ENCODE data around the gene CREB5.

CREB5 gene

DNA sequence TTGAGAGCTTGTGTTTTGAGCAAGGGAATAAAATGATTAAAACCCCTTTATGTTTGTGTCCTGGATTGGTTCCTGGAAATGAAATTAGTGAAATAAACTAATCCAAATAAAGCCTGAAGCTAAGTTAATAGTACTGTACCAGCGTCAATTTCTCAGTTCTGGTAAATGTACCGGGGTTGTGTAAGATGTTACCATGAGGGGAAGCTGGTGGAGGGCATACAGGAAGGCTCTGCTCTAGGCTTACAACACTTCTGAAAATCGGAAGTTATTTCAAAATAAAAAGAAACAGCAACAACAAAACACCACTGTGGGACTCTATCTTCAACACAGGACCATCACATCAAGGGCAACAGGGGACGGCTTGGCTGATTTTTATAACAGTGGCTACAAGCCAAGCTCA, 257.0 kb downstream of the CREB5 start:
- 96% methylated on average over 4 of the region's 4 CpGs for WGBS
- H3K4me3 ChIP-seq (ENCODE audit: low read length), result no peak overlapping the region
- peaks cover 16% of the 10 kb centered on the region for H3K4me1 ChIP-seq (ENCODE audit: insufficient read depth, low read length)
- no peak overlapping the region for H3K27ac ChIP-seq (ENCODE audit: low read depth, low read length)
- no peaks in the 10 kb centered on the region for H3K9me3 ChIP-seq (ENCODE audit: insufficient read depth, low read depth, low read length)
- no peaks in the 10 kb centered on the region for H3K27me3 ChIP-seq (ENCODE audit: insufficient read depth, low read length)
- no peak overlapping the region for H3K9ac ChIP-seq (ENCODE audit: low read depth, low read length)
- no peaks in the 10 kb centered on the region for H3K36me3 ChIP-seq (ENCODE audit: insufficient read depth, low read length)

GRCh38 chr7:28671526-28671925, 259.2 kb downstream of the CREB5 start:
- H3K9me3 ChIP-seq (ENCODE audit: insufficient read depth, low read depth, low read length), result no peaks in the 10 kb centered on the region
- no peaks in the 10 kb centered on the region for H3K27me3 ChIP-seq (ENCODE audit: insufficient read depth, low read length)
- H3K27ac ChIP-seq (ENCODE audit: low read depth, low read length), result no peak overlapping the region
- H3K36me3 ChIP-seq (ENCODE audit: insufficient read depth, low read length), result no peaks in the 10 kb centered on the region
- peaks cover 38% of the 10 kb centered on the region for H3K4me1 ChIP-seq (ENCODE audit: insufficient read depth, low read length)
- WGBS, result 91% methylated on average over 4 of the region's 4 CpGs
- no peak overlapping the region for H3K4me3 ChIP-seq (ENCODE audit: low read length)
- H3K9ac ChIP-seq (ENCODE audit: low read depth, low read length), result no peak overlapping the region

GRCh38 chr7:28672397-28672797, 260.1 kb downstream of the CREB5 start:
- Histone ChIP-seq H3K27me3 (ENCODE audit: insufficient read depth, low read length) (no peaks in the 10 kb centered on the region), H3K9me3 (ENCODE audit: insufficient read depth, low read depth, low read length) (no peaks in the 10 kb centered on the region), H3K9ac (ENCODE audit: low read depth, low read length) (no peak overlapping the region), H3K27ac (ENCODE audit: low read depth, low read length) (no peak overlapping the region), H3K36me3 (ENCODE audit: insufficient read depth, low read length) (no peaks in the 10 kb centered on the region), H3K4me3 (ENCODE audit: low read length) (no peak overlapping the region), H3K4me1 (ENCODE audit: insufficient read depth, low read length) (peaks cover 40% of the 10 kb centered on the region)
- 62% methylated on average over 3 of the region's 3 CpGs for WGBS

GRCh38 chr7:28674359-28674782, 262.1 kb downstream of the CREB5 start:
- Histone ChIP-seq H3K36me3 (ENCODE audit: insufficient read depth, low read length) (no peaks in the 10 kb centered on the region), H3K9me3 (ENCODE audit: insufficient read depth, low read depth, low read length) (no peaks in the 10 kb centered on the region), H3K27ac (ENCODE audit: low read depth, low read length) (no peak overlapping the region), H3K4me3 (ENCODE audit: low read length) (no peak overlapping the region), H3K27me3 (ENCODE audit: insufficient read depth, low read length) (no peaks in the 10 kb centered on the region), H3K4me1 (ENCODE audit: insufficient read depth, low read length) (peaks cover 40% of the 10 kb centered on the region), H3K9ac (ENCODE audit: low read depth, low read length) (no peak overlapping the region)
- WGBS, result 77% methylated on average over 5 of the region's 5 CpGs

DNA sequence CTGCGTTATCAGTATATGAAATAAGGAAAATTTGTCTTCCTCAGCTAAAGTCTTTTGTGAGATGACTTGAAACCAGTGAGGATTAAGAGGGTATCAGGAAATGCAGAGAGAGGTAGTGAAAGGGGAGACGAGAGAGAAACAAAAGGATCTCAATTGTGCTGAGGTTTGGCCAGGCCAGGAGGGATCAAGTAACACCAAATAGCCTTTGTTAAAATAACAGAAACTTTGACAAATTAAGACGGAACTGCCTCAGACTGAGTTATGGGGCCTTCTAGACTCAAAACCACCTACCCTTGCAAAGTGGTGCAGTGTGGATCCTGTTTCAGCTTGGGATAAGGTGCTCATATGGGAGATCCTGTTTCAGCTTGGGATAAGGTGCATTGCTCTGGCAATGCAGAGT, 263.1 kb downstream of the CREB5 start:
- no peak overlapping the region for H3K9ac ChIP-seq (ENCODE audit: low read depth, low read length)
- H3K36me3 ChIP-seq (ENCODE audit: insufficient read depth, low read length), result no peaks in the 10 kb centered on the region
- peak overlapping the region; percentile 25 for H3K27ac ChIP-seq (ENCODE audit: low read depth, low read length)
- H3K27me3 ChIP-seq (ENCODE audit: insufficient read depth, low read length), result no peaks in the 10 kb centered on the region
- H3K9me3 ChIP-seq (ENCODE audit: insufficient read depth, low read depth, low read length), result no peaks in the 10 kb centered on the region
- peaks cover 40% of the 10 kb centered on the region for H3K4me1 ChIP-seq (ENCODE audit: insufficient read depth, low read length)
- WGBS, result 58% methylated on average over 3 of the region's 3 CpGs
- H3K4me3 ChIP-seq (ENCODE audit: low read length), result no peak overlapping the region

GRCh38 chr7:28677668-28678067, 265.4 kb downstream of the CREB5 start:
- no peaks in the 10 kb centered on the region for H3K27me3 ChIP-seq (ENCODE audit: insufficient read depth, low read length)
- H3K4me3 ChIP-seq (ENCODE audit: low read length), result no peak overlapping the region
- no peak overlapping the region for H3K9ac ChIP-seq (ENCODE audit: low read depth, low read length)
- WGBS, result 93% methylated on average over 3 of the region's 3 CpGs
- H3K4me1 ChIP-seq (ENCODE audit: insufficient read depth, low read length), result peaks cover 32% of the 10 kb centered on the region
- H3K36me3 ChIP-seq (ENCODE audit: insufficient read depth, low read length), result no peaks in the 10 kb centered on the region
- no peak overlapping the region for H3K27ac ChIP-seq (ENCODE audit: low read depth, low read length)
- no peaks in the 10 kb centered on the region for H3K9me3 ChIP-seq (ENCODE audit: insufficient read depth, low read depth, low read length)

DNA sequence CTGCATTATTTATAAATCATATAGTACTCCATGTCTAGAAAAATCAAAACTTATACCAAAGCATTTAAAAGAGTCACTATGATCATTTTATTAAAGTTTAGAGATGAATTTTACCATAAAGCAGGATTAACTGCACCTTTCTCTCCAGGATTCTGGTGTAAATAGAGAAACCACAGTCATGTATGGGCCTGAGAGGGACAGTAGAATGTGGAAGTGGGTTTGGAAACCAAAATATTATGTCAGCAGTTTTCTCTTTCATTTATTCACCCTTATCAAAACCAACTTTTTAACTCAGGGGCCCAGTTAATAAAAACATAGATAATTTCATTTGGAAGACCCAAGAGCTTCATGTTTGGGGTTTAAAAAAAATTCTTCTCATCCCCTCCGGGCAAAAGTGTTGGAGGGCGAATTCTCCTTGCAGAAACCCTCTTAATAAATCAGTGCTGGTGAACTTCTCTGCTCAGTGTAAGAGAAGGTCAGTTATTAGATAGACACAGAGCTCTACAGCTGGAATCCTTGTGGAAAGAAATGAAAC, 266.2 kb downstream of the CREB5 start:
- no CpG with 5 or more reads among the region's 2 CpGs for WGBS
- Histone ChIP-seq H3K9me3 (ENCODE audit: insufficient read depth, low read depth, low read length) (no peaks in the 10 kb centered on the region), H3K27ac (ENCODE audit: low read depth, low read length) (no peak overlapping the region)

DNA sequence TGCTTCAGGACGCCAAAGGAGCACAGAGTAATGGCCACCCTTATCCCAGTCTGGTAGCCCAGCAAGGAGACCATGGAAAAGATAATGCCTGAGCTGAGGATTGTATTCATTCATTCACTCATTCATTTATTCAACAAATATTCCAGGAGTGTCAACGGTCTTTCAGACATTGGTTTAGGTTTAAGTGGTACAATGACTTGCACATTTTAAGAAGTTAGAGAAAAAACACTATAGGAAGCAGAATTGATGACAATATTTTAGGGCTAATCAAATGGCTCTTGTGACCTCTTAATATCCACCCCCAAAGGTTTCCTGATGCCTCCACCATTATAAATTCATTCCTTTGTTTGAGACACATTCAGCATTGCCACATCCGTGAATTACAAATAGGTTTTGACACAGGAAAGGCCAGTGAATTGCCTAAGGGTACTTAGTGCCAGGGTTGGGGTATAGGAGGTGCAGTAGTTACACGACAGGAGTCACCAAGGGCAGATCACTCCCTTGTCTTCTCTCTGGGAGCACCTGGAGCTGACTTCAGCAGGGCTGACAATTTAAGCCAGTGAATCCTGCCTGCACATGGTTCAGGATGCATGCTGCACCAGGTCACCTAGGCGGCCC, 269.5 kb downstream of the CREB5 start:
- H3K36me3 ChIP-seq (ENCODE audit: insufficient read depth, low read length), result no peaks in the 10 kb centered on the region

More for the DNA sequence above, 266.2 kb downstream of the CREB5 start:
- H3K4me1 ChIP-seq (ENCODE audit: insufficient read depth, low read length), result peaks cover 32% of the 10 kb centered on the region
- no peak overlapping the region for H3K4me3 ChIP-seq (ENCODE audit: low read length)
- no peak overlapping the region for H3K9ac ChIP-seq (ENCODE audit: low read depth, low read length)
- H3K36me3 ChIP-seq (ENCODE audit: insufficient read depth, low read length), result no peaks in the 10 kb centered on the region
- H3K27me3 ChIP-seq (ENCODE audit: insufficient read depth, low read length), result no peaks in the 10 kb centered on the region

GRCh38 chr7:28682801-28683200, 270.5 kb downstream of the CREB5 start:
- Histone ChIP-seq H3K9me3 (ENCODE audit: insufficient read depth, low read depth, low read length) (no peaks in the 10 kb centered on the region), H3K27ac (ENCODE audit: low read depth, low read length) (no peak overlapping the region), H3K27me3 (ENCODE audit: insufficient read depth, low read length) (no peaks in the 10 kb centered on the region), H3K4me1 (ENCODE audit: insufficient read depth, low read length) (peaks cover 39% of the 10 kb centered on the region), H3K9ac (ENCODE audit: low read depth, low read length) (no peak overlapping the region), H3K36me3 (ENCODE audit: insufficient read depth, low read length) (no peaks in the 10 kb centered on the region), H3K4me3 (ENCODE audit: low read length) (no peak overlapping the region)
- WGBS, result 93% methylated on average over 8 of the region's 8 CpGs

More for the DNA sequence above, 269.5 kb downstream of the CREB5 start:
- H3K4me3 ChIP-seq (ENCODE audit: low read length), result no peak overlapping the region
- no peak overlapping the region for H3K9ac ChIP-seq (ENCODE audit: low read depth, low read length)
- no peaks in the 10 kb centered on the region for H3K27me3 ChIP-seq (ENCODE audit: insufficient read depth, low read length)
- H3K4me1 ChIP-seq (ENCODE audit: insufficient read depth, low read length), result peaks cover 31% of the 10 kb centered on the region
- WGBS, result 83% methylated on average over 5 of the region's 5 CpGs
- no peak overlapping the region for H3K27ac ChIP-seq (ENCODE audit: low read depth, low read length)
- H3K9me3 ChIP-seq (ENCODE audit: insufficient read depth, low read depth, low read length), result no peaks in the 10 kb centered on the region

DNA sequence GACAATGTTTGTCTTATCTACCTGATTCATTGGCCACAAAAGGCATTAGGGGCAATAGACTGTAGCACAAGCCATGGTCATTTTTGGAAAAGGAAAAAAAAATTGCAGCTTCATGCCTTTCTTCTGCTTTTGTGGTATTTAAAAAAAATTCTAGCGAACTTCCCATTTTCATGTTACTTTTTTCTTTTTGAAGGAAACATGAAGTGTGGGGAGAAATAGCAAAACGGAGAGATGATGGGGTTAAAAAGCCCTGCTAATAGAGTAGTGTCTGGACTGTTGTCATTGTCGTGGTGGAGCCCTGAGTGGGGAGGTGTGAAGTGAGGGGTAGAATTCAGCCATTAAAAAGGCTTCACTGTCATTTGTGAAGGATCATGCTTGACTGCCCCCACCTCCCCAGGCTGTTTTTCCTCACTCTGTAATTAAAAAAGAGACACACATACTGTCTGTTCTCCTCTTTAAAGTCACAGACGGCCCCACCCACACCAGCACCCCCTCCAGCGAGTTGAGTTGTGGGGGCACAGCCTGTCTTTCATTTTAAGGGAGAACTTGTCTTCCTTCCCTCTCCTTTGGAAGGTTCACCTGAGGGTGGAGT, 272.4 kb downstream of the CREB5 start:
- H3K36me3 ChIP-seq (ENCODE audit: insufficient read depth, low read length), result no peaks in the 10 kb centered on the region
- peaks cover 45% of the 10 kb centered on the region for H3K4me1 ChIP-seq (ENCODE audit: insufficient read depth, low read length)
- H3K9me3 ChIP-seq (ENCODE audit: insufficient read depth, low read depth, low read length), result no peaks in the 10 kb centered on the region
- 59% methylated on average over 5 of the region's 5 CpGs for WGBS
- H3K27me3 ChIP-seq (ENCODE audit: insufficient read depth, low read length), result no peaks in the 10 kb centered on the region
- H3K27ac ChIP-seq (ENCODE audit: low read depth, low read length), result no peak overlapping the region
- peak overlapping the region; percentile 88; the same call in 1 of the 2 replicates for H3K9ac ChIP-seq (ENCODE audit: low read depth, low read length)
- H3K4me3 ChIP-seq (ENCODE audit: low read length), result no peak overlapping the region

DNA sequence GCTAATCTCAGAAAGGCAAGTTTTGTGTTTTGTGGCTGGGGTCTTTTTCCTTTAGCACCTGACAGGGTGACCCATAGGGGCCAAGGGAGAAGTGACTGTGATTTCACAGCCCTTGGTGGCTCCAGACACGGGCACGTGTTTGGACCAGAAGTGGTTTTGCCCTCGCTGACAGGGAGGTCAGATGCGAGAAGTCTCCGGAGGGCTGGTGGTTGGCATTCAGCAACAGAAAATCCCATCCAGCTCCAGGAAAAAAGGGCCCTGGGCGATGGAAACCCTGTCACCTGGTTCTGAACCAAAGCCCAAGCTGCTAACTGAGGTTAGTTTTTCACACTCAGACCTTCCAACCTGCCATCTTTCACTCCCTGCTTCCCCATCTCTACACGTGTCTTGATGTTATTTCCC, 272.9 kb downstream of the CREB5 start:
- H3K4me3 ChIP-seq (ENCODE audit: low read length), result peak overlapping the region; percentile 59; the same call in 1 of the 2 replicates
- WGBS, result 69% methylated on average over 7 of the region's 7 CpGs
- H3K4me1 ChIP-seq (ENCODE audit: insufficient read depth, low read length), result peaks cover 45% of the 10 kb centered on the region
- H3K27ac ChIP-seq (ENCODE audit: low read depth, low read length), result peak overlapping the region; percentile 29; the same call in 1 of the 2 replicates
- peak overlapping the region; percentile 88; the same call in 1 of the 2 replicates for H3K9ac ChIP-seq (ENCODE audit: low read depth, low read length)
- H3K9me3 ChIP-seq (ENCODE audit: insufficient read depth, low read depth, low read length), result no peaks in the 10 kb centered on the region
- no peaks in the 10 kb centered on the region for H3K27me3 ChIP-seq (ENCODE audit: insufficient read depth, low read length)
- H3K36me3 ChIP-seq (ENCODE audit: insufficient read depth, low read length), result no peaks in the 10 kb centered on the region
